K562 (cell line): ENCODE results near the gene DGCR6L. TPM values are rescaled to one million over a fixed set of nuclear protein-coding genes. Genes with fewer than 3 reads are reported as not detected.
A peak's percentile ranks its signal among the peaks of the same experiment; 100 is the strongest.

Experiments used
- FIP1L1 ChIP-seq: fragments of 200-400 bp; formaldehyde crosslinking; IDR thresholded peaks from 2 replicates; pipeline ENCODE4 v1.6.1; 2018; ENCODE audit warnings: mild to moderate bottlenecking, low read depth, low read length; ENCODE audit not compliant: poor library complexity, severe bottlenecking
- GATA2 ChIP-seq: sonication (generic); formaldehyde crosslinking; IDR thresholded peaks from 2 replicates; pipeline ENCODE4 v1.4.0; 2020; ENCODE audit warnings: mild to moderate bottlenecking, missing genetic modification reagents
- HDGF ChIP-seq: fragments of 450-650 bp; IDR thresholded peaks from 2 replicates; pipeline ENCODE4 v1.6.1; 2016
- JUN ChIP-seq, 2 experiments: sonication (generic) in 1 of 2; formaldehyde crosslinking in 1 of 2; IDR thresholded peaks; 2 replicates each; pipeline versions ENCODE4 v1.6.1 to v1.8.0; 2012 to 2022; ENCODE audit warnings: borderline replicate concordance in 2 of 2, mild to moderate bottlenecking in 2 of 2, improper control_type of control experiment in 1 of 2, low read depth in 1 of 2, low read length in 1 of 2, missing genetic modification reagents in 1 of 2
- JUNB ChIP-seq: fragments of 450-650 bp; formaldehyde crosslinking; conservative IDR thresholded peaks from 2 replicates; pipeline ENCODE4 v1.4.0; 2020; ENCODE audit warnings: mild to moderate bottlenecking
- MCM3 ChIP-seq: fragments of 450-650 bp; IDR thresholded peaks from 2 replicates; pipeline ENCODE4 v1.6.1; 2016
- MTA3 ChIP-seq: fragments of 450-650 bp; formaldehyde crosslinking; IDR thresholded peaks from 2 replicates; pipeline ENCODE4 v1.6.1; 2017; ENCODE audit warnings: mild to moderate bottlenecking, borderline replicate concordance
- NCOA6 ChIP-seq: fragments of 450-650 bp; IDR thresholded peaks from 2 replicates; pipeline ENCODE4 v1.6.1; 2017; ENCODE audit warnings: mild to moderate bottlenecking
- NKRF ChIP-seq: fragments of 450-650 bp; IDR thresholded peaks from 2 replicates; pipeline ENCODE4 v1.6.1; 2016; ENCODE audit warnings: borderline replicate concordance
- PURB ChIP-seq: sonication (generic); formaldehyde crosslinking; IDR thresholded peaks from 2 replicates; pipeline ENCODE4 v1.9.0; 2021; ENCODE audit warnings: low read depth, mild to moderate bottlenecking, missing genetic modification reagents
- SMC3 ChIP-seq: conservative IDR thresholded peaks from 2 replicates; pipeline ENCODE4 v1.6.1; 2011; ENCODE audit warnings: low read depth, low read length, improper control_type of control experiment; ENCODE audit not compliant: insufficient read depth
- ZNF384 ChIP-seq: IDR thresholded peaks from 2 replicates; pipeline ENCODE4 v1.6.1; 2012; ENCODE audit warnings: low read depth, low read length, improper control_type of control experiment
- ZNF76 ChIP-seq: fragments of 250-450 bp; sonication (Bioruptor Pico); IDR thresholded peaks from 2 replicates; pipeline ENCODE4 v1.4.0; 2020; ENCODE audit warnings: mild to moderate bottlenecking, moderate library complexity, borderline replicate concordance
- ZSCAN29 ChIP-seq: fragments of 450-650 bp; IDR thresholded peaks from 2 replicates; pipeline ENCODE4 v1.6.1; 2017
- polyA plus RNA-seq, 8 experiments: library from polyadenylated mRNA; depleted of rRNA in 4 of 8; stranded (reverse) in 5 of 8; unstranded in 3 of 8; fragments of >200 nt; fragmentation: Nextera tagmentation in 2 of 8; fragmentation: Illumina TruSeq in 1 of 8; extraction: Ambion mirVana in 2 of 8; extraction: Trizol in 1 of 8; gene quantifications; 2 replicates each; pipeline versions ENCODE4 v1.2.1 to v1.2.3, GENCODE V29; 2011 to 2014; ENCODE audit warnings: inconsistent platforms in 1 of 8, missing spikeins in 1 of 8
- total RNA-seq, 7 experiments: library from RNA; depleted of rRNA in 6 of 7; stranded (reverse); fragments of >200 nt in 6 of 7; fragmentation: Illumina TruSeq in 2 of 7; extraction: Trizol in 2 of 7; gene quantifications; 2 replicates each; pipeline versions ENCODE4 v1.2.1 to v1.2.3, GENCODE V29; 2011 to 2021; ENCODE audit warnings: low replicate concordance in 1 of 7
- TF ChIP-seq, protein P1 (sequence below): fragments of 250-450 bp; sonication (Bioruptor Pico); IDR thresholded peaks from 2 replicates; pipeline ENCODE4 v1.4.0; 2020; ENCODE audit warnings: mild to moderate bottlenecking, moderate library complexity
- TF ChIP-seq, protein P2 (sequence below), 2 experiments: fragments of 450-650 bp in 1 of 2; sonication (generic) in 1 of 2; formaldehyde crosslinking in 1 of 2; IDR thresholded peaks in 1 of 2; conservative IDR thresholded peaks in 1 of 2; 2 replicates each; pipeline versions ENCODE4 v1.6.1 to v1.8.1; 2016 to 2023; ENCODE audit warnings: mild to moderate bottlenecking in 2 of 2, moderate library complexity in 2 of 2, inconsistent platforms in 1 of 2, missing genetic modification reagents in 1 of 2
- TF ChIP-seq, protein P3 (sequence below), 2 experiments: fragments of 450-650 bp; conservative IDR thresholded peaks; 2 replicates each; pipeline ENCODE4 v1.6.1; 2017; ENCODE audit warnings: mild to moderate bottlenecking in 2 of 2, moderate library complexity in 2 of 2
- TF ChIP-seq, protein P4 (sequence below), 3 experiments: IDR thresholded peaks in 2 of 3; conservative IDR thresholded peaks in 1 of 3; 2 replicates each; pipeline ENCODE4 v1.5.1; 2011 to 2012; ENCODE audit warnings: low read length in 3 of 3, mild to moderate bottlenecking in 3 of 3, control low read depth in 2 of 3, improper control_type of control experiment in 1 of 3, inconsistent platforms in 1 of 3, low read depth in 1 of 3, mixed read lengths in 1 of 3, moderate library complexity in 1 of 3; ENCODE audit not compliant: insufficient read depth in 2 of 3

The DGCR6L gene
- total and polyA plus RNA-seq, 9 of the 15 experiments (the other 6 are each of a cell fraction or from before 2014, with no cell fraction given): 3.6 to 151 (median 51.0) TPM

DNA sequence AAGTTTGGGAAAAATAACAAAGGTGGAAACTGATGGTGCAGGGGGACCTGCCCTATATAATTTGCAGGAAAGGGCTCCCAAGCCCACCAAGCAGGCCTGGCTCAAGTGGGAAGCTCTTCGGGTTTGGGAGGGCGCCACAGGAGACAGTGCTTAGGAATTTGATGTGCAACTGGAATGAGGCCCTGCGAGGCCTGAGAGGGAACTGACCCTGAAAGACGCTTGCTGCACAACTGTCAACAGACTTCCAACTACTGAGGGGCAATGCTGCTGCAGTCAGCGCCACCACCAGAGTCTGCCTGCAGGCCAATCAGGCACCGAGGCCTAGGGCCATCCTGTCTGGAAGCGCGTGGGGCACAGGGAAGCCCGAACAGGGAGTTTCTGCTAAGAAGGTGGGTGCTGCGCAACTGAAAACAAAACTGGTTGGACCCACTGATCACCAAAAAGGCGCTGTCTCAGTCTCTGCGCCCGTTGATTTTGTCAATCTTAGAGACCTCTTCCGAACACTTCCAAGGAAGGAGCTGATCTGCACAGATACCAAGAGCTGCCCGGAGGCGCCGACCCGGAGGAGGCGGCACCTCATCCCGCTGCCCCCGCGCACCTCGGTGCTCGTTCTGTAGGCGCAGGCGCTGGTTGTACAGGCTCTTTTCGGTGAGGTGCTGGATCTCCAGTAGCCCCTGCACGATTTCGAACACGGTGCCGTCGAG lies 667 bp downstream of the DGCR6L start (continued):
- TF ChIP-seq, protein P1, sequence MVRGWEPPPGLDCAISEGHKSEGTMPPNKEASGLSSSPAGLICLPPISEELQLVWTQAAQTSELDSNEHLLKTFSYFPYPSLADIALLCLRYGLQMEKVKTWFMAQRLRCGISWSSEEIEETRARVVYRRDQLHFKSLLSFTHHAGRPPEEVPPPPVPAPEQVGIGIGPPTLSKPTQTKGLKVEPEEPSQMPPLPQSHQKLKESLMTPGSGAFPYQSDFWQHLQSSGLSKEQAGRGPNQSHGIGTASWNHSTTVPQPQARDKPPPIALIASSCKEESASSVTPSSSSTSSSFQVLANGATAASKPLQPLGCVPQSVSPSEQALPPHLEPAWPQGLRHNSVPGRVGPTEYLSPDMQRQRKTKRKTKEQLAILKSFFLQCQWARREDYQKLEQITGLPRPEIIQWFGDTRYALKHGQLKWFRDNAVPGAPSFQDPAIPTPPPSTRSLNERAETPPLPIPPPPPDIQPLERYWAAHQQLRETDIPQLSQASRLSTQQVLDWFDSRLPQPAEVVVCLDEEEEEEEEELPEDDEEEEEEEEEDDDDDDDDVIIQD: peak; percentile 80
- peak; percentile 86 for TF ChIP-seq GATA2
- TF ChIP-seq SMC3: no peak
- 0 out of 2 replicates have a peak, but pooled peaks have one; percentile 44 for TF ChIP-seq JUNB (CRISPR knock-in tag)
- TF ChIP-seq, protein P2, sequence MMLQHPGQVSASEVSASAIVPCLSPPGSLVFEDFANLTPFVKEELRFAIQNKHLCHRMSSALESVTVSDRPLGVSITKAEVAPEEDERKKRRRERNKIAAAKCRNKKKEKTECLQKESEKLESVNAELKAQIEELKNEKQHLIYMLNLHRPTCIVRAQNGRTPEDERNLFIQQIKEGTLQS (IDR thresholded peaks at IDR 0.05): no peak
- TF ChIP-seq, protein P2 (CRISPR knock-in tag; conservative IDR thresholded peaks at IDR 0.05): peak; percentile 33; the same call in 1 of the 2 replicates
- peak; percentile 12; the same call in 1 of the 2 replicates for TF ChIP-seq MTA3
- TF ChIP-seq, protein P3, sequence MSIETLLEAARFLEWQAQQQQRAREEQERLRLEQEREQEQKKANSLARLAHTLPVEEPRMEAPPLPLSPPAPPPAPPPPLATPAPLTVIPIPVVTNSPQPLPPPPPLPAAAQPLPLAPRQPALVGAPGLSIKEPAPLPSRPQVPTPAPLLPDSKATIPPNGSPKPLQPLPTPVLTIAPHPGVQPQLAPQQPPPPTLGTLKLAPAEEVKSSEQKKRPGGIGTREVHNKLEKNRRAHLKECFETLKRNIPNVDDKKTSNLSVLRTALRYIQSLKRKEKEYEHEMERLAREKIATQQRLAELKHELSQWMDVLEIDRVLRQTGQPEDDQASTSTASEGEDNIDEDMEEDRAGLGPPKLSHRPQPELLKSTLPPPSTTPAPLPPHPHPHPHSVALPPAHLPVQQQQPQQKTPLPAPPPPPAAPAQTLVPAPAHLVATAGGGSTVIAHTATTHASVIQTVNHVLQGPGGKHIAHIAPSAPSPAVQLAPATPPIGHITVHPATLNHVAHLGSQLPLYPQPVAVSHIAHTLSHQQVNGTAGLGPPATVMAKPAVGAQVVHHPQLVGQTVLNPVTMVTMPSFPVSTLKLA (conservative IDR thresholded peaks at IDR 0.05): no peak
- TF ChIP-seq, protein P4, sequence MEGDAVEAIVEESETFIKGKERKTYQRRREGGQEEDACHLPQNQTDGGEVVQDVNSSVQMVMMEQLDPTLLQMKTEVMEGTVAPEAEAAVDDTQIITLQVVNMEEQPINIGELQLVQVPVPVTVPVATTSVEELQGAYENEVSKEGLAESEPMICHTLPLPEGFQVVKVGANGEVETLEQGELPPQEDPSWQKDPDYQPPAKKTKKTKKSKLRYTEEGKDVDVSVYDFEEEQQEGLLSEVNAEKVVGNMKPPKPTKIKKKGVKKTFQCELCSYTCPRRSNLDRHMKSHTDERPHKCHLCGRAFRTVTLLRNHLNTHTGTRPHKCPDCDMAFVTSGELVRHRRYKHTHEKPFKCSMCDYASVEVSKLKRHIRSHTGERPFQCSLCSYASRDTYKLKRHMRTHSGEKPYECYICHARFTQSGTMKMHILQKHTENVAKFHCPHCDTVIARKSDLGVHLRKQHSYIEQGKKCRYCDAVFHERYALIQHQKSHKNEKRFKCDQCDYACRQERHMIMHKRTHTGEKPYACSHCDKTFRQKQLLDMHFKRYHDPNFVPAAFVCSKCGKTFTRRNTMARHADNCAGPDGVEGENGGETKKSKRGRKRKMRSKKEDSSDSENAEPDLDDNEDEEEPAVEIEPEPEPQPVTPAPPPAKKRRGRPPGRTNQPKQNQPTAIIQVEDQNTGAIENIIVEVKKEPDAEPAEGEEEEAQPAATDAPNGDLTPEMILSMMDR (IDR thresholded peaks at IDR 0.05 in 2 of 3, conservative IDR thresholded peaks at IDR 0.05 in 1 of 3; ENCODE audit: insufficient read depth in 2 of 3, low read depth in 1 of 3, low read length in 3 of 3): no peak
- 0 out of 2 replicates have a peak, but pooled peaks have one; percentile 11 for TF ChIP-seq ZNF76 (CRISPR knock-in tag)
- peak; percentile 39; the same call in 1 of the 2 replicates for TF ChIP-seq HDGF
- peak; percentile 2 for TF ChIP-seq FIP1L1
- TF ChIP-seq ZSCAN29: 0 out of 2 replicates have a peak, but pooled peaks have one; percentile 54
- peak; percentile 32; the same call in 1 of the 2 replicates for TF ChIP-seq JUN (IDR thresholded peaks at IDR 0.05; ENCODE audit: borderline replicate concordance, low read depth, low read length)
- peak; percentile 88; the same call in 1 of the 2 replicates for TF ChIP-seq JUN (CRISPR knock-in tag; IDR thresholded peaks at IDR 0.05; ENCODE audit: borderline replicate concordance)
- peak; percentile 40; the same call in 1 of the 2 replicates for TF ChIP-seq NKRF
- no peak for TF ChIP-seq PURB (CRISPR knock-in tag)
- TF ChIP-seq MCM3: no peak
- no peak for TF ChIP-seq NCOA6
- TF ChIP-seq ZNF384: no peak
